NK-92 treated with Interleukin-12 subunit alpha and Interleukin-12 subunit beta, amount 100 ng/mL, for 24 hours (cell line): ENCODE data around the gene NEURL4.
"Not testable (repeated sequence)": the region's sequence is repeated elsewhere in the genome, so short reads cannot be mapped to it uniquely, and the experiment has no call there.

Source experiments
- DNase-seq: peaks from one replicate; lab custom pipeline; 2025; lab: John Stamatoyannopoulos, UW

Gene NEURL4

DNA sequence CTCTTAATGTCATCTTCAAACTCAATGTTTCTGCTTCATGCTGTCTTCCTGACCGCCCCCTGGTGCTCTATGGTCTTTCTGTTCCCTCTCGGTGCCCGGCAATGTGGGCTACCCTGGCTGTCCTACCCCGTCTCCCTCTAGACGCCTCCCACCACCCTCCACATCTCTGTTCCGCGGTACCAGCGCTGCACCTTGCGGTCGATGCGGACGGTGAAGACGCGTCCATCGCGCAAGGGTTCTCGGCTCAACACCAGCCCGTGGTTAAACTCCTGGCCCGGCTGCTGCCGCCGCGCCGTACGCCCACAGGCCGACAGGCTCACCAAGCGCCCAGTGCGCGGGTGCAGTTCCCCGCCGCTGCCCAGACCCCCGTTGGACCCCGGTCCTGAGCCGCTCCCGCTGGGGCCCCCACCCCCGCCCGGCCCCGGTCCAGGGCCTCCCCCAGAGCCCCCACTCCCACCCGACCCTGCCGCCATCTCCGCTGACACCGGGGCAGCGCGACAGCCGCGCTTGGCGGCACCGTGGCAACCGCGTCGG is at the start of gene NEURL4:
NEURL4 (minus strand) TSS at position 496 of the 534 bp plus-strand sequence; CDS start at position 473, 23 bp downstream.
- no peak for DNase-seq

DNA sequence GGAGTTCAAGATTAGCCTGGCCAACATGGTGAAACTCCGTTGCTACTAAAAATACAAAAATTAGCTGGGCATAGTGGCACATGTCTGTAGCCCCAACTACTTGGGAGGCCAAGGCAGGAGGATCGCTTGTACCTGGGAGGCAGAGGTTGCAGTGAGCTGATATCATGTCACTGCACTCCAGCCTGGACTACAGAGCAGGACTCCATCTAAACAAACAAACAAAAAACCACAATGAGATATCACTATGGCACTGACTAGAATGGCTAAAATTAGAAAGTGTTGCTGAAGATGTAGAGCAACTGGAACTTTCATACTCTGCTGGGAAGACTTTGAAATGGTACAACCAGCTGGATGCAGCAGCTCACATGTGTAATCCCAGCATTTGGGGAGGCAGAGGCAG is 45.2 kb upstream of the NEURL4 start:
- DNase-seq: no peak

DNA sequence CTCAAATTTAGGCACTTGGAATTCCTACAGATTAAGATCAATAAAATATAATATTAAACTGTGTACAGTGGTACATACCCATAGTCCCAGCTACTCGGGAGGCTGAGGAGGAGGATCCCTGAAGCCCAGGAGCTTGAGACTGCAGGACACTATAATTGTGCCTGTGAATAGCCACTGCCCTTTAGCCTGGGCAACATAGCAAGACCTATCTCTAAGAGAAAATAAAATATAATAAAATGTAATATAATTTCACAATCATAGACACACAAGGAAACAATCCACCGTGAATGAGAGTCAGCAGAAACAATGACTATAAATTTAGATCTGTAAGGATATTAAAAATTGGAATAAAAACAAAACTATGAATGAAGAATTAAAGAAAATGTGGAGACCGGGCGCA is 41.7 kb upstream of the NEURL4 start:
- no peak for DNase-seq

GRCh38 chr17:7369825-7370224 is 40.7 kb upstream of the NEURL4 start:
- no peak for DNase-seq

DNA sequence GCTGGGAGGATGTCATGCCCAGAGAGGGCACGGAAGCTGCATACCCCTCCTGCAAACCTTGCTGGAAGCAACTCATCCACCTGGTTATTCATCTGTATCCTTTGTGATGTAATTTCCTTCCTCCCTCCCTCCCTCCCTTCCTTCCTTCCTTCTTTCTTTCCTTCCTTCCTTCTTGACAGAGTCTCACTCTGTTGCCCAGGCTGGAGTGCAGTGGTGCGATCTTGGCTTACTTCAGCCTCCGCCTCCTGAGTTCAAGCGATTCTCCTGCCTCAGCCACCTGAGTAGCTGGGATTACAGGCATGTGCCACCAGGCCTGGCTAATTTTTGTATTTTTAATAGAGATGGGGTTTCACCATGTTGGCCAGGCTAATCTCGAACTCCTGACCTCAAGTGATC is 39.5 kb upstream of the NEURL4 start:
- not testable (repeated sequence) for DNase-seq

DNA sequence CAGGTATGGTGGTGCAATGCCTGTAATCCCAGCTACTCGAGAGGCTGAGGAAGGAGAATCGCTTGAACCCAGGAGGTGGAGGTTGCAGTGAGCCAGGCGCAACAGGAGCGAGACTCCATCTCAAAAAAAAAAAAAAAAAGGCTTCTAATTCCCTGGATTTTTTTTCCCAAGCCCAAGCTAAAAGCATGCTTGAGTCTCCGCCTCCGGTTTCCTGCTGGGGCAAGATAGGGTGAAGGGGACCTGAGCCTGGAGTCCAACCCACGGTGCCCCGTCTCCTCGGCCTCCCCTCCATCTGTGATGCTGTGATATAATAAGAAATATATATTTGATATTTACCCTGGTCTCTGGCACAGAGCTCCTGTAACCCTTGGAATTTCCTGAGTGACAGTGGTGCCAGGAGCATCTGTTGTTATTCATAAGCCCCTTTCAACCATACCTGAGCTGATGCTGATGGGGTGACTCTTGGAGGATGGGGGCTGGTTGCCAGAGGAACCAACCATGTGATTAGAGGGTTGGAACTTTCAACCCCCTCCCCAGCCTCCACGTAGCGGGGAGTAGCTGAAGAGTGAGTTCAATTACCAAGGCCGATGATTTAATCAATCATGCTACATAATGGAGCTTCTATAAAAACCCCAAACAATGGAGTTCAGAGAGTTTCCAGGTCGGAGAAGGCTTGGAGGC is 38.9 kb upstream of the NEURL4 start:
- no peak for DNase-seq

DNA sequence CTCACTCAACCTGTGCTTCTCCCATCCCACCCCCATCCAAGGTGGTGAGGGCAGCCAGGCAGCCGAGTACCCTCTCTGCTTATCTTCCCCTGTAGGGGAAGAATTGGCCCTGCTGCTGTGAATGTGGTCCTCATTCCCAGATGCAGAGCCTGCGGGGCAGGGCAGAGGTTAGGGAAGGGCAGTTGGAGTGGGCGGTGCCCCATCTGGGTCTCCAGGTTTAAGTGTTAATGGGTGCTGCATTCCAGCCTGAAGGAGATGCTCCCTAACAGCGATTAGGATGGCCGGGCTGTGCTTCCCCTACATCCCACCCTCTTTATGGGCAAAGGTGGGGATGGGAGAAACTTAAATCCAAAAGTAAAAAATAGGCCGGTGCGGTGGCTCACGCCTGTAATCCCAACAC is 37.9 kb upstream of the NEURL4 start:
- no peak for DNase-seq

- DNase-seq: not testable (repeated sequence)
These were observed 36.8 kb upstream of the NEURL4 start for GRCh38 chr17:7365963-7366362.

DNA sequence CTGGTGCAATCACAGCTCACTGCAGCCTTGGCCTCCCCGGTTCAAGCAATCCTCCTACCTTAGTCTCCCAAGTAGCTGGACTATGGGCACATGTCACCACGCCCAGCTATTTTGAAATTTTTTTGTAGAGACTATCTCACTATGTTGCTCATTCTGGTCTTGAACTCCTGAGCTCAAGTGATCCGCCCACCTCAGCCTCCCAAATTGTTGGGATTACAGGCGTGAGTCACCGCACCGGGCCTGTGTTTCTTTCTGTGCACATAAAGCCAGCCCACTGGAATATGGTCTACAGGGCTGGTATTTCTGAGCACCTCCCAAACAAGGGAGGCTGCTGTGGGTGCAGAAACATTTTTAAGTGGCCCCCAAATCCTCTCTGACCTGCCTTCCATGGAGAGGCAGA is 34.2 kb upstream of the NEURL4 start:
- no peak for DNase-seq

DNA sequence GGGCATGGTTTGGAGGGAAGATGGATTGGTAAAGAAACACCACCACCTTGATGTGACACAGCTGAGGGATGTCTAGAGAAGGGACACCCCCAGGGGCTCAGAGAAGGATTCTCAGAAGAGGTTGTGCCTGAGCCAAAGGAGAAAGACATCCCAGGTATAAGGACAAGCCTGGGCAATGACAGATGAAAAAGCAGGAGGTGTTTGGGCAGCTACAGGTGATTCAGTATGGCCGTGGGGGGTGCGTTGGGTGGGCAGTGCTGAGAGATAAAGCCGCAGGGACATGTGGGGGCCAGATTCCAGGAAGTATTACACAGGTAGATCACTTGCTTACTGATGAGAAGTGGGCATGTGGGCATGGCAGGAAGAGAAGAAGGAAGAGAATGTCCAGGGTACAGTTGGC is 32.8 kb upstream of the NEURL4 start:
- no peak for DNase-seq

- DNase-seq: no peak
These were observed 28.2 kb upstream of the NEURL4 start for GRCh38 chr17:7357381-7357780.

- DNase-seq: no peak
These were observed 27.6 kb upstream of the NEURL4 start for GRCh38 chr17:7356756-7357155.

- DNase-seq: peak; percentile 39
These were observed 27.0 kb upstream of the NEURL4 start for GRCh38 chr17:7356072-7356549.

- DNase-seq: no peak
These were observed 26.4 kb upstream of the NEURL4 start for GRCh38 chr17:7355573-7355972.

DNA sequence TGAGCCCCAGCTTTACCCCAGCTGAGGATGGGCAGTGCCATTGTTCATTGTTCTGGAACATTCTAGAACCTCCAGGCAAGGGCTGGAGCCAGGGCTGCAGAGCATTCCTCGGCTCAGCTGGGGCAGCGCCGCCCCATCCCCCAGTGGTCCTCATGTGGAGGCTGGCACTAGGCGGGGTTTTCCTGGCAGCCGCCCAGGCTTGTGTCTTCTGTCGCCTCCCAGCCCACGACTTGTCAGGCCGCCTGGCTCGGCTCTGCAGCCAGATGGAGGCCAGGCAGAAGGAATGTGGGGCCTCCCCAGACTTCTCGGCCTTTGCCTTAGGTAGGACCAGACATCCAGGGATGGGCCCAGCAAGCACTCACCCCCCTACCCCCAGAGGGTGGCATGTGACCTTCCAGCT is 25.9 kb upstream of the NEURL4 start, which contains the start of gene TMEM95:
TMEM95 (plus strand) TSS at position 104 of the 400 bp plus-strand sequence; CDS start at position 153, 49 bp downstream.
- DNase-seq: no peak

- DNase-seq: no peak
These were observed 25.2 kb upstream of the NEURL4 start for GRCh38 chr17:7354262-7354843.

GRCh38 chr17:7352910-7353635 is 23.9 kb upstream of the NEURL4 start:
- DNase-seq: no peak

- DNase-seq: no peak
These were observed 23.4 kb upstream of the NEURL4 start for GRCh38 chr17:7352503-7352889.

GRCh38 chr17:7351665-7352502 is 22.7 kb upstream of the NEURL4 start, which contains the start of gene KCTD11:
KCTD11 (plus strand) TSS chr17:7352162.
- no peak for DNase-seq

DNA sequence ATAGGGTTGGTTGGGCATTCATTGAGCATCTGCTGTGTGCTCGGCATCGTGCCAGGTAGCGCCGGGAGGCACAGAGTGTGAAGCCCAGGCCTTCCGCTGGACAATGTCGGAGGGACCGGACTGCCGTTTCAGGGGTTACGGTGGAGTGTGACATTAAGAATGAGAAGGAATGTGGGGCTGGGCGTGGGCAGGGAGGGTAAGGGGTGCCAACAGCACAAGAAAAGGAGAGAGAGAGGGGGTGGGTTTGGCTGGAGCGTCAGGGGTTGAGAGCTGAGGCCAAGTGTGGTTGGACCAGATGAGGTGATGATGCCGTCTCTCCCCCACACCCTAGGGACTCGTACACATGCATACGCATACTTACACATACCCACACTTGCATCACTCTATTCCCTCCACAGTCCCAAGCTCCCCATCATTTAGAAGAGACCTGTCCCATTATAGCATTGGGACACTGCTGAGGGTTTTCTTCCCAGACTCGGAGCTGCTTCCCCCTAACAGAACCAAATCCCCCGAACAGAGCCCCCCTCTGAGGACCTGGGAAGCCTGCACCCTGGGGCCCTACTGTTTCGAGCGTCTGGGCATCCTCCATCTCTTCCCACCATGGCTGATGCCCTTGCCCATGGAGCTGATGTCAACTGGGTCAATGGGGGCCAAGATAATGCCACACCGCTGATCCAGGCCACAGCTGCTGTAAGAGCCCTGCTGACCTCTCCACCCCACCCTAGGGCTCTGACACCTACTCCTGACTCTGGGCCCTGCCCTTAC is 19.5 kb upstream of the NEURL4 start:
- DNase-seq: no peak
